GM21447 (cell line): ENCODE measurements around the gene ZNF366.
"Not testable (repeated sequence)": the region's sequence is repeated elsewhere in the genome, so short reads cannot be mapped to it uniquely, and the experiment has no call there.

Experiments
- ATAC-seq: cut with Tn5 transposase; IDR thresholded peaks from one replicate; pipeline ENCODE4 v1.9.1; 2021; ENCODE audit not compliant: unreplicated experiment

The ZNF366 gene

GRCh38 chr5:72410688-72411295 lies 96.4 kb downstream of the ZNF366 start:
- ATAC-seq = no peak

GRCh38 chr5:72408603-72409002 lies 98.6 kb downstream of the ZNF366 start:
- ATAC-seq = no peak

- ATAC-seq = no peak
These were observed 99.1 kb downstream of the ZNF366 start for GRCh38 chr5:72408127-72408526.

GRCh38 chr5:72407541-72407940 lies 99.7 kb downstream of the ZNF366 start:
- ATAC-seq = no peak

GRCh38 chr5:72407078-72407477 lies 100.1 kb downstream of the ZNF366 start:
- ATAC-seq = no peak

- not testable (repeated sequence) for ATAC-seq
These were observed 102.4 kb downstream of the ZNF366 start for GRCh38 chr5:72404771-72405170.

- no peak for ATAC-seq
These were observed 104.1 kb downstream of the ZNF366 start for GRCh38 chr5:72402959-72403628.

- no peak for ATAC-seq
These were observed 104.8 kb downstream of the ZNF366 start for GRCh38 chr5:72402381-72402890.

GRCh38 chr5:72400950-72401349 lies 106.3 kb downstream of the ZNF366 start:
- ATAC-seq = no peak

GRCh38 chr5:72397836-72398235 lies 109.4 kb downstream of the ZNF366 start:
- ATAC-seq = no peak

- ATAC-seq = peak; percentile 61
These were observed 112.5 kb downstream of the ZNF366 start for GRCh38 chr5:72394688-72395087.

- no peak for ATAC-seq
These were observed 114.2 kb downstream of the ZNF366 start for GRCh38 chr5:72393052-72393451.
